ENCODE measurements around the gene STK10.

Gene STK10

GRCh38 chr5:172004824-172005237, 183.2 kb downstream of the STK10 start:
- no peak for DNase-seq

GRCh38 chr5:172003746-172004145, 184.3 kb downstream of the STK10 start:
- DNase-seq, result no peak

- DNase-seq, result no peak
Measured at GRCh38 chr5:172002840-172003512, 185.0 kb downstream of the STK10 start.

GRCh38 chr5:172002310-172002709, 185.7 kb downstream of the STK10 start:
- DNase-seq, result no peak

- no peak for DNase-seq
Measured at GRCh38 chr5:171999877-172000276, 188.1 kb downstream of the STK10 start.

- no peak for DNase-seq
Measured at GRCh38 chr5:171999100-171999499, 188.9 kb downstream of the STK10 start.

- no peak for DNase-seq
Measured at GRCh38 chr5:171997011-171997410, 191.0 kb downstream of the STK10 start.

GRCh38 chr5:171992813-171993212, 195.2 kb downstream of the STK10 start:
- DNase-seq, result no peak

- DNase-seq, result no peak
Measured at GRCh38 chr5:171992305-171992704, 195.7 kb downstream of the STK10 start.
